HG03196 (cell line): ENCODE measurements around the gene APIP.
A peak's percentile ranks its signal among the peaks of the same experiment; 100 is the strongest.
"Not testable (repeated sequence)": the region's sequence is repeated elsewhere in the genome, so short reads cannot be mapped to it uniquely, and the experiment has no call there.

Source experiments
- ATAC-seq: cut with Tn5 transposase; IDR thresholded peaks from one replicate; pipeline ENCODE4 v1.9.1; 2021; ENCODE audit not compliant: unreplicated experiment

APIP gene

DNA sequence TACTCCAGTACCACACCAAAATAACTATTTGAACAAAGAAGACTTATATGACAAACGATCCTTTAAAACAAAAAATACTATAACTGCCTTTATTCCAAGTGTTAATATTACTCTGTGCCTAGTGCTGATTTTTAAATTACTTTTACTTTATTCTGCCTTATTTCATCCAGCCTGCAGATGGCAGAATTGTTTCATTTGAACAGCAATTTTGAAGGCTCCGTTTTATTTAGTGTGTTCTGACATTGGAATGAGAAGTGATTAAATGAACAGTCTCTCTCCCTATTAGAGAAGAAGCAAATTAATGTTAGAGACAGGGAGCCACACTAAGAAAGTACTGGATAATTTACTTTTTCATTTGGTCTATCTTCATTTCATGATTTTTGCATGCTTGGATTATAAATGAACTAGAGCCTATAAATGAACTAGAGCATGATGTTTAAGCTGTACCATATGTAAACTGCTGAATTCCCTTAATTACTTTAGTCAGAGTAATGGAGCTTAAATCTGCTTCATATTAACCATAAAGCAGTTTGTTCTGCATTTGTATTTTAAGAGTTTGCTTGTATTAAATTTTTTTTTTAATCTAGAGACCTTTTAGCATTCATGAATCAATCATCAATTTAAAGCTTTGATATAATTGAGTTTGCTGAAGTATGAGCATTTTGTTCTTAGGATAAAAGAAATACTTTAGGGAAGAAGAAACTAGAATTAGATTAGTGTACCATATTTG is 10.1 kb upstream of the APIP start:
- no peak for ATAC-seq

DNA sequence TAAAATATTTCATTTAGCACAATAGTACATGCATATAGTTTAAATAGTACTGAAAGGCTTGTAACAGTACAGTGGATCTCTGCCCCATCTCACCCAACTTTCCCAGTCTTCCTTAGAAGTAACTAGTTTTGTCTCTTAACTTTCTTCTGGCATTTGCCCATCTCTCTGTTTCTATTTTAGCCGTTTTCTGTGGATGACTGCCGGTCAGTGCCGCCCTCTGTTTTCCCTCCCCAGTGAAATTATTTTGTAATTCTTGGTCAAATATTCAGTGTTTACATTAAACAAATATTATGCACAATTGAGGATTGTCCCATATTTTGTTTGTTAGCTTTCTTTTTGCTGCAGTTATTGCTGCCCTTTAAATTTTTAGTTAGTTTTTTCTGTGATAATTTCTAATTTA is 8.5 kb upstream of the APIP start:
- no peak for ATAC-seq

DNA sequence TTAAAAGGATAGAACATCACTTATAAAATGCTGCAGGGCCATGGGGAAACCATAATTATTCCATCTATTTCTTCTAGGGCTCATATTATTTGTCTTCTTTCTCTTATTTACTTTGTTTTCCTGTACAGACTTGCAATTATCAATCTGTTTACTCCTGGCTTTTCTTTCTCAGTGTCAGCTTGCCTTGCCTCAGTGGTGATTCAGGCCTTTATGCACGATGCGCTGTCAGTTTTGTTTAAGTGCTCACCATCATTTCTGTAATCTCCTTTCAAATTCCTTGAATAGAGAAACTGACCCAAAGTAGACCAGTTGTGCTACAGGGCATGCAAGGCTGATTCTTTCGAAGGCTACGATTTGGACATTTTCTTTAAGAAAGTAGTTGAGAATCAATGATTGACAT is 5.0 kb upstream of the APIP start:
- no peak for ATAC-seq

DNA sequence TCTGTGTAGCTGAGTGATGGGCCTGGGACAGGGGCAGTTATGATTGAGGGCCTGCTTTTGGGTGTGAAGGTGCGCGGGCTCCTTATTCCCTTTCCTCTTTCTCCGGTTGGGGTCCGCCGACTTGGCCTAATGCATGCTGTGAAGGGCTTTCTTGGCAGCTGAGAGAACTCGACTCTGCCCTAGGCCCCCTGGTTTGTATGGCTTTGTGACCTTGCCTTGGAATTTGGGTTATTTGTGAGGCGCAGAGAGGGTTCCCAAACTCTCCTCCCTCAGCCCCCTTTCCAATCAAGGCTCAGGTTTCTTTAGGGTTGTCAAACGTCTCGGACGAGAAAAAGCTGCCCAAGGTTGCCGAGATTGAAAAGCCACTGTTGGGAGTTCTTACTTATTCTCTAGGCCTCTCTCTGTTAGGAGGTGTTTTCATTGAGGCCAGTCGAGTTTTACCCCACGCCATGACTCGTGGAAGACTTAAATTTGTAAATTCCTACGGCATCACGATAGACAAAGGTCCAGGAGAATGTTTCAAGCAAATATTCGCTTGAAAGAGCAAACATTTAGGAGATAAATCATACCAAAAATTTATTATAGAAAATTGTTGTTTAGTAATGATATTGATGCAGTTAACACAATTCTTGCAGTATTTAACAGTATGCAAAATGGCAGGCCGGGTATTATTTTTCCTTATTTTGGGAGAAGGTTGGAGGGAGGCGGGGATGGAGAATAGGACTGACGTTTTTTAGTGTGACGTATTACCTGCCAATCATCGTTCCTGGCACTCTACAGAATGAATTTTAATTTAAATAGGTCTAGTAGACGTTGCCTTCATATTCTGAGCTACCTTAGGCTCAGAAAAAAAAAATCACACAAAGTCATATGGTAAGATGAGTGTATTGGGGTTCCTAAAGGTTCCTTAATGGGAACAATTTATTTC is 928 bp upstream of the APIP start:
- peak; percentile 21 for ATAC-seq

DNA sequence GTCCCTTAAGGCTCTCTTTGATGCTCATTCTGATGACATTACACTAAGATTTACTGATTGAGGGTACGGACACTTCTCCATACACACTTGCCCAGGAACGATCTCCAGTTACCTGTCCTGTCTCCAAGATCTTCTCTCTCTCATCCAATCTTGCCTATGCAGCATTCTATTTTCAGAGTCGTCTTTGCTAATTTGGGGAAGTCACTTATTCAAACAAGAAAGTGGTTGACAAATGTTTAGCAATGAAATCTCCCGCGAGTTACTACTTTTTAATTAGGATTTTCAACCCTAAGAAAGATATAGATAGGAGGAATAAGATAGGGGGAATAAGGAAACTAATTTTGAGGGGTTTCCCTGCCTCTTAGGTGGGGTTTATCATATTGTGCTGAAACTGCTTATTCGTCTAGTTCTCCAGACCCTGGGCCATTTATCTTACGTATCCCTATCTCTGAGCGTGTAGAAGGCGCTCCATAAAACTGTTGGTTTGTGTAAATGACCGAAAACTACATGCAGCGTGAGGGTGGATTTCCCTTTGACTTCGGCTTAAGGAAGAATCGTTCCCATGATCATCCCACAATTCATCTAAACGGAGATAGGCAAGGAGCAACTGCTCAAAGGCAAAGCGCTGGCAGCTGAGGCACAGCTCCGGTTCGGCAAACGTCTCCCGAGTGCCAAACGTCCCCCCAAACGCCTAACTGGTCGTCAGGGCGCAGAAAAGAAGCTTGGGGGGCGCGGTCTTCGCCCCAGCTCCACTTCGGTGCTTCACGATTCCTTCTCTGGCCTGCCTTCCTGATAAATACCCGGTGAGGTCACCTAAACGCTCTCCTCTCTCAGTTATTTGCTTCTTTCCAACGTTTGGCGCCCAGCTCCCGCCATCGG is 804 bp downstream of the APIP start:
- ATAC-seq, result peak; percentile 7

DNA sequence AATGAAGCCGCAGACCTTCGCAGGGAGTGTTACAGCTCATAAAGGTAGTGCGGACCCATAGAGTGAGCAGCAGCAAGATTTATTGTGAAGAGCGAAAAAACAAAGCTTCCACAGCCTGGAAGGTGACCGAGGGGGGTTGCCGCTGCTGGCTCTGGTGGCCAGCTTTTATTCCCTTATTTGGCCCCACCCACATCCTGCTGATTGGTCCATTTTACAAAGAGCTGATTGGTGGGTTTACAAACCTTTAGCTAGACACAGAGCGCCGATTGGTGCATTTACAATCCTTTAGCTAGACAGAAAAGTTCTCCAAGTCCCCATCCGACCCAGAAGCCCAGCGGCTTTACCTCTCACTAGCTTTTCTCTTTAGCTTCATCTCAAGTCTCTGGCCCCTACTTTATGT is 2.6 kb downstream of the APIP start:
- ATAC-seq, result not testable (repeated sequence)

DNA sequence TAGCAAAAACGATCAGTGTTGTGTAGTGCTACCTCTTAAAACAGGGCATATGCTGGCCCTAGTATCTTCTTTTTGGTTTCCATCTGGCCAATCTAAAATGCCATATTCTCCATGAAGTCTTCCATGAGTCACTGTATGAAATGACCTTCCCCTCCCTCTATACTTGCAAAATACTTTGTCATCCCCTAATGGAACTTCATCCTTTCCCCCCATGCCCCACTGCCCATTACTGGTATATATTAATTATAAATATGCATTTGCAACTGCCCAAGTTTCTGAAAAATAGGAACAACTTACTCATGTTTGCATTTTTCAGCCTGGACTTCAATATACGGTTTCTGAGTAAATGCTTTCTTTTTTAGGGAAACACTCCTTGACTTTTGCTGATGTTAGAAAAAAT is 4.5 kb downstream of the APIP start:
- ATAC-seq, result no peak

DNA sequence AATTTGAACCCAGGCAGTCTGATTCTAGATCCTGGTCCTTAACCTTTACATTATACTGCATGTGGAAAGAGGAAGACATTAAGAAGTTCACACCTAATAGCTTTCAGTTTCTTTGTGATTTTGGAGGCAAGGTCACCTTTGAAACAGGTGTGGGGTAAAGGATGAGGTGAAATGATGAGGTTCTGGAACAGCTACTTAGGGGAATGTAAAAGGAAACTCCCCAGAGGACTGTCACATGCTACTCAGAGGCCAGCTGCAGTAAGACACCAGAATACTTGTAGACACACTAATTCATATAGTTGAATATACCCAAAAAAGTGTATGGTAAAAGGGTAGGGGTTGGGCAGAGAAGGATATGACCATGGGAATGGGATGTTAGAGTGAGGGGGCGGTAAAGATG is 5.4 kb downstream of the APIP start:
- ATAC-seq, result no peak

DNA sequence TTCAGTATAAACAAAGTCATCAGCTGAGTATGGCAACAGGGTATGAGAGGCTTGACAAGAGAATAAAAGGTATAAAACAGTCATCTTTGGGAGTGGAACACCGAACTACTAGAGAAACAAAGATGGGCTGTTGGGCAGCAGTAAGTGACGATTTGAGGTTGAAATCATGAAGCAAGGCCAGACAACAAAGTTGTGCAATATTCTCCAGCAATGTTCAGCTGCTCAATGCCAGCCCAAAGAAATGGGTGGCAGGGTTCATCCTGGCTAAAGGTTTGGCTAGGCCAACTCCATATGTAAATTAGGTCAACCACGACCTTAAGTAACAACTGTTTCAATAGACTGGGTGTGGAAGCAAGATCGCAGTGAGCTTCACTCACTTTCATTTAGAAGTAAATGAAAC is 6.2 kb downstream of the APIP start:
- no peak for ATAC-seq

DNA sequence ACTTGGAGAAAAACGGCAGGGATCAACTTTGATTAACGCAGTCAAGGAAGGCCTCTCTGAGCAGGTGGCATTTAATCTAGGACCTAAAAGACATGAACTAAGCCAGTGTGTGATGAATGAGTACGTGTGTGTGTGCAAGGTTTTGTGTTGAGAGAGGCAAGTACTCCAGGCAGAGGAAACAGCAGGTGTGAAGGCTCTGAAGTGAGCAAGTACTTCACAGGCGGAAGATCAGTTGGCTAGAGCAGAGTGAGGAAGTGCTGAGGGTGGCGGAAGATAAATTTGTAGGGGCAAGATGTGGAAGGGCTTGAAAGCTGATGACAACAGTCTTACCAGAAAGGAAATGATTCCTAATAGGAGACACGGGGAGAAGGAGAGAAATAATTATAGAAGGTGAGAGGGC is 6.8 kb downstream of the APIP start:
- ATAC-seq, result no peak

DNA sequence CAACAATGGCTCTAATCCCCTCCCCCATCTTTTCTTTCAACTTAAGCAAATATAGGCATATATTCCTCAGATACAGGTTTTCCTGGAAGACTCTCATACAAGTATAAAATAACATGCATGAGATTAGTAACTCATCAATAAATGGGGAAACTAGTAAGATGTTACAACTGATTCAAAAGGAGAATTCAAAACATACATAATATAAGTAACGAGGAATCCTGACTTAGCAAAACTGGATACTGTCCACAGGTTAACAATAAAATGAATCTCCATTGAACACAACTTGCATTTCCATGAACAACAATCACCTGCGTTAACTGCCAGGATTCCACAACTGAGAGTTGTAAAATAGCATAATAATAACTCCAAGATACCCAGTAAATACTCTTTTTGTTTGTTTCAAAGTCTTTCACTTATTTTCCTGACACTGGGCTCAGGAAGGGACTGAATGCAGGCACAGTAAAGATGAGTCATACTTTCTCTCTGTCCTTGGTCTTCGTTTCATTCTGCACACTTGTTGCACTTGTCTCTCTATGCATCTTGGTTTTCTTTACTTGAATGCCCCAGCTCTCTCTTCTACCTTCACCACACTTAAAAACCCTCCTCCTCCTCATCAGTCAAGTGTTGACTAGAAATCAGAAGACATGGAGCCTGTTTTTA is 8.1 kb downstream of the APIP start:
- peak; percentile 43 for ATAC-seq

DNA sequence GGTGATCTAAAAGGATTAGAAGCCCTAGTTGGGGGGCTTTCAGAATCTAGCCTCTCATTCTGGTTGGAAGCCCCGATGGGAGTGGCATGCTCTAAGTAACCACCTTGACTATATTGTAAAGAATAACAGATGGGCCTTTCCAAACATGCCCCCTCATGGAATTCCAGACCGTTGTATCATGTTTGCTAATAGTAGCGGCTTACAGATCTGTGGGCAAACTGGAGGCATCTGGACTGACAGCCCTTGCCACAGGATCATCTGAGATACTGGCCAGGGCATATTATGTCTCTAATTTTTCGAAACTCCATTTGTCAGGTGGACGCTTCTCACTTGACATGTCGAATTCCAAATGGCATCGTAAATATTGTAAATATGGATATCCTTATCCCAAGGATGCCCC is 10.5 kb downstream of the APIP start:
- no peak for ATAC-seq

DNA sequence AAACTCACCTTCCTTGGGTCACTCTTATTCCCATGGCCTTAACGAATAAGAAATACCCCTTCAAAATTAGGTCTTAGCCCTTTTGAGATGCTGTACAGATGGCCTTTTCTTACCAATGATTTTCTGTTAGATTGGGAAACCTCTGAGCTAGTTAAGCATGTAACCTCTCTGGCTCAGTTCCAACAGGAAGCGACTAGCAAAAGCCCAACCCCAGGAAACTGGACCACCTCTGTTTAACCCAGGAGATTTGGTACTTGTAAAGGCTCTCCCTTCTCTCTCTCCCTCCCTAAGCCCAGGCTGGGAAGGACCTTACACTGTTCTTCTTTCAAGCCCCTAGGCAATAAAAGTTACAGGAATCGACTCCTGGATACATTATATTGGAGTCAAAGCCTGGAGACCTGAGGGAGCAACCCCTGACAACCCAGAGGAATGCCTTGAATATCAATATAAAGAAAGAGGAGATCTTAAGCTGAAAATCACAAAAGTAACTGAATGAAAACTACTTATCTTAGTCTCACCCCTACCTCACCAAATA is 11.7 kb downstream of the APIP start:
- ATAC-seq, result no peak

DNA sequence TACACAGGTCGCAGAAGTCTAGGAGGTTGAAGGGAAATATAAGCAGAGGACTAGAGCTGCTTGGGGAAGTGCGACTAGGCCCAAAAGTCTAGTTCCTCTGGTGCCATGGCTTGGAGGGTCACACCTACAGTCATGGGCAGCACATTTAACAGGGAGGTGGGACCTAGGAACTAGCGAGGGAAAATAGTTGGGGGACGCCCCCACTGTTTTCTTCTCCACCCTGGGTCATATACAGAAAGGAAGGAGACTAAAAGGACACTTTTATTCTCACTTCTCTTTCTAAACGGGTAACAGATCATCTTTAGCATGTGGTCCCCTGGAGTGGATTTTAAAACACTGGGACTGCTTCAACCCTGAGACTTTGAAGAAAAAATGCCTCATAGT is 16.6 kb downstream of the APIP start:
- no peak for ATAC-seq

DNA sequence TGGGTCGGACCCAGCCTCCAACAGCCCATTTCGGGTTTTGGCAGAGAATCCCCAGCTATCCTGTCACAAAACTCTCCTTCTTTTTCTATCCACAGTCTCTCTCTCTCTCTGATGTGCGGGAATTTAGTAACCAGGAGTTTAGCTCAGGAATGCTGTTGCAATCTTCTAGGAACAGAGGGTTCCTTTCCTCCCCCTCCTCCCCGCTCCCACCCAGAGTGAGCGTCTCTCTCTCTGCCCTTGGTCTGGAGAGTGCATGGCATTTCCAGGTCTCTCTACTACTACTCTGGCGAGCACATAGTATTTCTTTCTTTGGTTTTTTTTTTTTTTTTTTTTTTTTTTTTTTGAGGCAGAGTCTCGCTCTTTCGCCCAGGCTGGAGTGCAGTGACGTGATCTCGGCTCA is 17.7 kb downstream of the APIP start:
- no peak for ATAC-seq

DNA sequence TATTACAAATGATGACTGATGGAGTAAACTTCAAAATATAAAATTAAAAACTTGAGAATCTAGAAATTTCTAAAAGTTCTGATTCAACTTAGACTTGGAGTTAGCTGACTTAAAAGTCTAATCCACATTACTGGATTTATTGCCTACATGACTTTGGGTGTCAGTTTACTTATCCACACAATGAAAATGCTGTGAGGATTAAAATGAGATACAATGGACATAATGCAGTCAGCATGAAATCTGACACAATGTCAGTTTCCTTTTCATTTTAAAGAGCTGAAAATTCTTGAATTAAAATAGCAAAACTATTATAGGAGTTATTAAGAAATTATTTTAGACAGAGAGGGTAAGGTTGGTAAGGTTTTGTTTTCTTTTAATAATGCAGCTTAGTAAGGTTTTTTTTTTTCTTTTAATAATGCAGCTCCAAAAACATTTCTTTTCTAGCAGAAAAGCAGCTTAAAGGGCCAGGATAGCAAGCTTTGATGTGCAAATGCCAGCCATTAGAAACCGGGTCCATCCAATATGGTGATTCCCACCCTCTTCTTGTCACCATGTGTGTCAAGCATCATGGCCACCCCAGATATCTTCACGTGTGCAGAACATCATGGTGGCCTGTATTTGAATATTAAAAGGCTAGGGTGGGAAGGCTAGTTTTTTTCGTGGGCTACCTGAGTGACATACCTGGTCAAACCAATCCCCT is 18.9 kb downstream of the APIP start:
- no peak for ATAC-seq

DNA sequence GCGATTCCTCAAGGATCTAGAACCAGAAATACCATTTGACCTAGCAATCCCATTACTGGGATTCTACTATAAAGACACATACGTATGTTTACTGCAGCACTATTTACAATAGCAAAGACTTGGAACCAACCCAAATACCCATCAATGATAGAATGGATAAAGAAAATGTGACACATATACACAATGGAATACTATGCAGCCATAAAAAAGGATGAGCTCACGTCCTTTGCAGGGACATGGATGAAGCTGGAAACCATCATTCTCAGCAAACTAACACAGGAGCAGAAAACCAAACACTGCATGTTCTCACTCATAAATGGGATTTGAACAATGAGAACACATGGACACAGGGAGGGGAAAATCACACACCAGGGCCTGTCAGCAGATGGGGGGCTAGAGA is 20.0 kb downstream of the APIP start:
- not testable (repeated sequence) for ATAC-seq

DNA sequence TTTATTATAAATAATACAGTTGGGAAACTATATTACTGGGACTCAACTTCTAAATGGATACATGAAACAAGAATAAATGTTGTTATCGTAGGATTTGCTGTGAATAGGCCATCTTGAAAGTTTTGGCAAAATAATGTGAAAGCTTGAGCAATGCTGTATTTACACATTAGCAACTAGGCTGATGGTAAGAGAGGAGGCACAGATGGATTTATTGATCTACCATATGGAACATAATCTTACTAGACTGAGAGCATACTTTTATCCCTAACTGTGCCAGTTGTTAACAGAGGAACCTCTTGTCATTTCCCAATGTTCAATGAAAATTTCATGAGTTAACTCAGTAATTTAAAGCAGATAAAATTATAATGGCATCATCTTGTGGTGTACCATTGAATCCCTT is 22.8 kb downstream of the APIP start:
- ATAC-seq, result no peak

DNA sequence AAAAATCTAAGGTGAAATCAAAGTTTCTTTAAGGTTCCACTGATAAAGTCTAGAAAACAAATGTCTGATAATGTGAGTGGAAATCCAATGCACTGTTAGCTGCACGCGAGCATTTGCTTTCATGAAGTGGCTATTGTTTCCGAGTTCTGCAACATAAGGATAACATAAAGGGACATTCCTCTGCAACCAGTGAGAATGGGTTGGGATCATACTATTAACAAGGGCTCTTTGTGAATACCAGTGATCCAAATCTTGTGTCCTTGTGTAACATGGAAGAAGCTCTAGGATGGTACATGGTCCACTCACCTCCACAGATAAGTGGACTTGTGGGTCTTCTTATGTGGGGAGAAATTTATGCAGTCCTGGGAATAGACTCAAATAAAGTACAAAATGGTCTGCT is 24.6 kb downstream of the APIP start:
- no peak for ATAC-seq

DNA sequence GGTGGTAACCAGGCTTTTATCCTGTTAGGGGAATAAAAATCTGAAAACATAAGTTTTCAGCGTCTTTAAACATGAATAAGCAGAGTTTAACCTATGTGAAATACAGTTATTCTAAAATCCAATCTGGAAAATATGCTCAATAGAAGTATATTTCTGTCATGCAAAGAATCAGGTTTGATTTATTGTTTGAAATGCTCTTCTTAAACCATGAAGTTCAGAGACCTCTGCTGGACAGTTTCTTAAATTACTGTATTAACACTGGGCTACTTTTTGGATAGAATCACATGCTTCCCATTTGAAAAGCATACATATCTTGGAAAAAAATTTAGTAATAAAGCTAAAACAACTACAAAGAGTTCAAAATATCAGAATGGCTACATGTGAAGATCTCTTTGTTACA is 25.4 kb downstream of the APIP start:
- no peak for ATAC-seq
